ENCODE data around the gene LGALS7B.
"Not testable (repeated sequence)": the region's sequence is repeated elsewhere in the genome, so short reads cannot be mapped to it uniquely, and the experiment has no call there.

LGALS7B gene

GRCh38 chr19:38813323-38813722, 24.3 kb downstream of the LGALS7B start:
- Histone ChIP-seq H3K4me3 (ENCODE audit: low read length) (no peak overlapping the region), H3K27me3 (ENCODE audit: insufficient read depth, low read length) (no peaks in the 10 kb centered on the region), H3K4me1 (ENCODE audit: insufficient read depth, low read length) (no peaks in the 10 kb centered on the region), H3K9me3 (ENCODE audit: insufficient read depth, low read depth, low read length) (no peaks in the 10 kb centered on the region), H3K27ac (ENCODE audit: low read depth, low read length) (no peak overlapping the region), H3K36me3 (ENCODE audit: insufficient read depth, low read length) (peaks cover 23% of the 10 kb centered on the region), H3K9ac (ENCODE audit: low read depth, low read length) (no peak overlapping the region)
- 96% methylated on average over 6 of the region's 6 CpGs for WGBS

GRCh38 chr19:38813932-38814331, 24.9 kb downstream of the LGALS7B start:
- not testable (repeated sequence) for H3K27ac ChIP-seq (ENCODE audit: low read depth, low read length); H3K4me1 ChIP-seq (ENCODE audit: insufficient read depth, low read length); H3K9ac ChIP-seq (ENCODE audit: low read depth, low read length); H3K9me3 ChIP-seq (ENCODE audit: insufficient read depth, low read depth, low read length); H3K27me3 ChIP-seq (ENCODE audit: insufficient read depth, low read length); H3K4me3 ChIP-seq (ENCODE audit: low read length)
- WGBS: 93% methylated on average over 1 of the region's 2 CpGs
- peaks cover 23% of the 10 kb centered on the region for H3K36me3 ChIP-seq (ENCODE audit: insufficient read depth, low read length)

GRCh38 chr19:38815059-38816001, 26.3 kb downstream of the LGALS7B start:
- 95% methylated on average over 34 of the region's 34 CpGs for WGBS
- no peaks in the 10 kb centered on the region for H3K27me3 ChIP-seq (ENCODE audit: insufficient read depth, low read length)
- H3K4me1 ChIP-seq (ENCODE audit: insufficient read depth, low read length): no peaks in the 10 kb centered on the region
- H3K36me3 ChIP-seq (ENCODE audit: insufficient read depth, low read length): peaks cover 23% of the 10 kb centered on the region
- no peaks in the 10 kb centered on the region for H3K9me3 ChIP-seq (ENCODE audit: insufficient read depth, low read depth, low read length)
- no peak overlapping the region for H3K27ac ChIP-seq (ENCODE audit: low read depth, low read length)
- H3K4me3 ChIP-seq (ENCODE audit: low read length): no peak overlapping the region
- H3K9ac ChIP-seq (ENCODE audit: low read depth, low read length): no peak overlapping the region

- H3K27me3 ChIP-seq (ENCODE audit: insufficient read depth, low read length): no peaks in the 10 kb centered on the region
- no peaks in the 10 kb centered on the region for H3K4me1 ChIP-seq (ENCODE audit: insufficient read depth, low read length)
- no peak overlapping the region for H3K4me3 ChIP-seq (ENCODE audit: low read length)
- WGBS: 94% methylated on average over 18 of the region's 18 CpGs
- no peak overlapping the region for H3K9ac ChIP-seq (ENCODE audit: low read depth, low read length)
- no peaks in the 10 kb centered on the region for H3K9me3 ChIP-seq (ENCODE audit: insufficient read depth, low read depth, low read length)
- H3K27ac ChIP-seq (ENCODE audit: low read depth, low read length): no peak overlapping the region
- peaks cover 23% of the 10 kb centered on the region for H3K36me3 ChIP-seq (ENCODE audit: insufficient read depth, low read length)
These were observed 27.2 kb downstream of the LGALS7B start for GRCh38 chr19:38816131-38816750.

- 93% methylated on average over 15 of the region's 15 CpGs for WGBS
- no peak overlapping the region for H3K27ac ChIP-seq (ENCODE audit: low read depth, low read length)
- H3K36me3 ChIP-seq (ENCODE audit: insufficient read depth, low read length): peaks cover 25% of the 10 kb centered on the region
- H3K9ac ChIP-seq (ENCODE audit: low read depth, low read length): no peak overlapping the region
- H3K4me1 ChIP-seq (ENCODE audit: insufficient read depth, low read length): no peaks in the 10 kb centered on the region
- H3K27me3 ChIP-seq (ENCODE audit: insufficient read depth, low read length): no peaks in the 10 kb centered on the region
- no peaks in the 10 kb centered on the region for H3K9me3 ChIP-seq (ENCODE audit: insufficient read depth, low read depth, low read length)
- H3K4me3 ChIP-seq (ENCODE audit: low read length): no peak overlapping the region
These were observed 28.1 kb downstream of the LGALS7B start for GRCh38 chr19:38817081-38817480.

- 91% methylated on average over 13 of the region's 13 CpGs for WGBS
- peaks cover 29% of the 10 kb centered on the region for H3K36me3 ChIP-seq (ENCODE audit: insufficient read depth, low read length)
- no peak overlapping the region for H3K9ac ChIP-seq (ENCODE audit: low read depth, low read length)
- no peaks in the 10 kb centered on the region; the same call in none of the 2 replicates for H3K4me1 ChIP-seq (ENCODE audit: insufficient read depth, low read length)
- H3K4me3 ChIP-seq (ENCODE audit: low read length): no peak overlapping the region
- H3K9me3 ChIP-seq (ENCODE audit: insufficient read depth, low read depth, low read length): no peaks in the 10 kb centered on the region
- no peak overlapping the region for H3K27ac ChIP-seq (ENCODE audit: low read depth, low read length)
- no peaks in the 10 kb centered on the region for H3K27me3 ChIP-seq (ENCODE audit: insufficient read depth, low read length)
These were observed 30.4 kb downstream of the LGALS7B start for GRCh38 chr19:38819231-38819920.

GRCh38 chr19:38821230-38821825, 32.3 kb downstream of the LGALS7B start:
- WGBS: 95% methylated on average over 29 of the region's 29 CpGs
- peaks cover 16% of the 10 kb centered on the region for H3K36me3 ChIP-seq (ENCODE audit: insufficient read depth, low read length)
- not testable (repeated sequence) for H3K4me3 ChIP-seq (ENCODE audit: low read length); H3K9ac ChIP-seq (ENCODE audit: low read depth, low read length); H3K27ac ChIP-seq (ENCODE audit: low read depth, low read length); H3K27me3 ChIP-seq (ENCODE audit: insufficient read depth, low read length); H3K9me3 ChIP-seq (ENCODE audit: insufficient read depth, low read depth, low read length)
- H3K4me1 ChIP-seq (ENCODE audit: insufficient read depth, low read length): peaks cover 12% of the 10 kb centered on the region

GRCh38 chr19:38825936-38826335, 36.9 kb downstream of the LGALS7B start:
- not testable (repeated sequence) for H3K4me3 ChIP-seq (ENCODE audit: low read length); H3K27me3 ChIP-seq (ENCODE audit: insufficient read depth, low read length); H3K9me3 ChIP-seq (ENCODE audit: insufficient read depth, low read depth, low read length); H3K27ac ChIP-seq (ENCODE audit: low read depth, low read length); H3K9ac ChIP-seq (ENCODE audit: low read depth, low read length)
- Histone ChIP-seq H3K36me3 (ENCODE audit: insufficient read depth, low read length) (peaks cover 25% of the 10 kb centered on the region), H3K4me1 (ENCODE audit: insufficient read depth, low read length) (peaks cover 14% of the 10 kb centered on the region)
- WGBS: 95% methylated on average over 7 of the region's 7 CpGs

GRCh38 chr19:38826856-38827551, 38.0 kb downstream of the LGALS7B start:
- peaks cover 16% of the 10 kb centered on the region for H3K4me1 ChIP-seq (ENCODE audit: insufficient read depth, low read length)
- no peak overlapping the region for H3K4me3 ChIP-seq (ENCODE audit: low read length)
- 73% methylated on average over 6 of the region's 6 CpGs for WGBS
- H3K27ac ChIP-seq (ENCODE audit: low read depth, low read length): no peak overlapping the region
- H3K9ac ChIP-seq (ENCODE audit: low read depth, low read length): no peak overlapping the region
- no peaks in the 10 kb centered on the region for H3K9me3 ChIP-seq (ENCODE audit: insufficient read depth, low read depth, low read length)
- peaks cover 22% of the 10 kb centered on the region for H3K36me3 ChIP-seq (ENCODE audit: insufficient read depth, low read length)
- no peaks in the 10 kb centered on the region for H3K27me3 ChIP-seq (ENCODE audit: insufficient read depth, low read length)

- Histone ChIP-seq H3K36me3 (ENCODE audit: insufficient read depth, low read length) (peaks cover 19% of the 10 kb centered on the region), H3K4me1 (ENCODE audit: insufficient read depth, low read length) (peaks cover 20% of the 10 kb centered on the region)
- not testable (repeated sequence) for H3K27me3 ChIP-seq (ENCODE audit: insufficient read depth, low read length); H3K9ac ChIP-seq (ENCODE audit: low read depth, low read length); H3K9me3 ChIP-seq (ENCODE audit: insufficient read depth, low read depth, low read length); H3K27ac ChIP-seq (ENCODE audit: low read depth, low read length); H3K4me3 ChIP-seq (ENCODE audit: low read length)
- 96% methylated on average over 6 of the region's 7 CpGs for WGBS
These were observed 40.2 kb downstream of the LGALS7B start for GRCh38 chr19:38829203-38829602.

All from HUES64 (cell line).